OCI-LY7 (cell line): ENCODE results near the gene SLC30A7. TPM values are rescaled to one million over a fixed set of nuclear protein-coding genes. Genes with fewer than 3 reads are reported as not detected.
A peak's percentile ranks its signal among the peaks of the same experiment; 100 is the strongest.

ENCODE experiments used
- BruUV-seq: library from RNA; stranded (reverse); fragments of 400-500 nt; replicated peaks from 2 replicates; lab custom pipeline; 2021; lab: Mats Ljungman, UMichigan
- CTCF ChIA-PET: fragments of 300-600 bp; sonication (Branson Sonifier 250); formaldehyde crosslinking; loops from one replicate; lab custom pipeline; 2022; ENCODE audit warnings: antibody characterized with exemption; ENCODE audit not compliant: unreplicated experiment; lab: Charles Lee
- POLR2A ChIA-PET: fragments of 300-600 bp; sonication (Branson Sonifier 250); formaldehyde crosslinking; loops from one replicate; lab custom pipeline; 2022; ENCODE audit warnings: antibody characterized with exemption; lab: Charles Lee
- DNase-seq: peaks from one replicate; pipeline ENCODE4 v3.0.0-alpha.2; 2015; ENCODE audit warnings: low spot score
- H2AFZ ChIP-seq: fragments of 200-600 bp; sonication (generic), shearing (Covaris generic); 2 replicates; pipeline ENCODE4 v1.6.1; 2014; ENCODE audit warnings: mild to moderate bottlenecking, antibody characterized with exemption, low read length, moderate library complexity
- H3K27ac ChIP-seq: fragments of 200-600 bp; sonication (generic); 2 replicates; pipeline ENCODE4 v1.5.1; 2014; ENCODE audit warnings: mixed run types, low read depth, mild to moderate bottlenecking, moderate library complexity, low read length, inconsistent platforms; ENCODE audit not compliant: poor library complexity, severe bottlenecking
- H3K36me3 ChIP-seq: fragments of 200-600 bp; sonication (generic); 2 replicates; pipeline ENCODE4 v1.6.1; 2014; ENCODE audit warnings: mild to moderate bottlenecking, antibody characterized with exemption, low read length, moderate library complexity, mixed read lengths; ENCODE audit not compliant: insufficient read depth
- H3K4me1 ChIP-seq: fragments of 200-600 bp; sonication (generic); 2 replicates; pipeline ENCODE4 v1.5.1; 2014; ENCODE audit warnings: mild to moderate bottlenecking, low read length; ENCODE audit not compliant: insufficient read depth, poor library complexity, severe bottlenecking
- H3K4me2 ChIP-seq: fragments of 200-600 bp; sonication (generic); 2 replicates; pipeline ENCODE4 v1.6.1; 2014; ENCODE audit warnings: mild to moderate bottlenecking, low read length
- H3K4me3 ChIP-seq: fragments of 200-600 bp; sonication (generic); 2 replicates; pipeline ENCODE4 v1.5.1; 2014; ENCODE audit warnings: mild to moderate bottlenecking, low read depth, low read length; ENCODE audit not compliant: poor library complexity, severe bottlenecking
- H3K79me2 ChIP-seq: fragments of 200-600 bp; sonication (generic); 2 replicates; pipeline ENCODE4 v1.6.1; 2016; ENCODE audit warnings: low read depth, mild to moderate bottlenecking, low read length, moderate library complexity, mixed read lengths; ENCODE audit not compliant: insufficient read depth
- H3K9me2 ChIP-seq: fragments of 200-600 bp; sonication (generic); 2 replicates; pipeline ENCODE4 v1.6.1; 2016; ENCODE audit warnings: mild to moderate bottlenecking, low read length, mixed read lengths; ENCODE audit not compliant: insufficient read depth
- H3K9me3 ChIP-seq: fragments of 200-600 bp; sonication (generic); 2 replicates; pipeline ENCODE4 v1.6.1; 2014; ENCODE audit warnings: mild to moderate bottlenecking, mixed run types, low read length, mixed read lengths
- H4K20me1 ChIP-seq: fragments of 200-600 bp; sonication (generic); 2 replicates; pipeline ENCODE4 v1.6.1; 2014; ENCODE audit warnings: mild to moderate bottlenecking, antibody characterized with exemption, low read length, moderate library complexity, mixed read lengths; ENCODE audit not compliant: insufficient read depth
- EZH2phosphoT487 ChIP-seq: fragments of 200-600 bp; sonication (generic); IDR thresholded peaks from 2 replicates; pipeline ENCODE4 v1.6.1; 2018; ENCODE audit warnings: low read depth, borderline replicate concordance, mild to moderate bottlenecking, mixed run types, antibody characterized with exemption, low read length, moderate library complexity, mixed read lengths
- intact Hi-C: fragments of 100-400 bp; cut with micrococcal nuclease; formaldehyde crosslinking; loops from one replicate; pipeline ENCODE4 v1.10.0; 2022; ENCODE audit not compliant: unreplicated experiment
- total RNA-seq, 2 experiments: library from RNA; depleted of rRNA in 1 of 2; stranded (reverse); fragments of >200 nt in 1 of 2; shearing (Covaris generic) in 1 of 2; gene quantifications; 2 replicates each; pipeline ENCODE4 v1.2.3, GENCODE V29; 2014 to 2022
- TF ChIP-seq, protein P1 (sequence below): fragments of 200-600 bp; sonication (generic); conservative IDR thresholded peaks from 2 replicates; pipeline ENCODE4 v1.5.1; 2014; ENCODE audit warnings: mild to moderate bottlenecking, antibody characterized with exemption, low read length, moderate library complexity, mixed read lengths

Gene SLC30A7
- total RNA-seq, 2 experiments from 2014 or later: 8.6 to 15.3 TPM

- TF ChIP-seq, protein P1, sequence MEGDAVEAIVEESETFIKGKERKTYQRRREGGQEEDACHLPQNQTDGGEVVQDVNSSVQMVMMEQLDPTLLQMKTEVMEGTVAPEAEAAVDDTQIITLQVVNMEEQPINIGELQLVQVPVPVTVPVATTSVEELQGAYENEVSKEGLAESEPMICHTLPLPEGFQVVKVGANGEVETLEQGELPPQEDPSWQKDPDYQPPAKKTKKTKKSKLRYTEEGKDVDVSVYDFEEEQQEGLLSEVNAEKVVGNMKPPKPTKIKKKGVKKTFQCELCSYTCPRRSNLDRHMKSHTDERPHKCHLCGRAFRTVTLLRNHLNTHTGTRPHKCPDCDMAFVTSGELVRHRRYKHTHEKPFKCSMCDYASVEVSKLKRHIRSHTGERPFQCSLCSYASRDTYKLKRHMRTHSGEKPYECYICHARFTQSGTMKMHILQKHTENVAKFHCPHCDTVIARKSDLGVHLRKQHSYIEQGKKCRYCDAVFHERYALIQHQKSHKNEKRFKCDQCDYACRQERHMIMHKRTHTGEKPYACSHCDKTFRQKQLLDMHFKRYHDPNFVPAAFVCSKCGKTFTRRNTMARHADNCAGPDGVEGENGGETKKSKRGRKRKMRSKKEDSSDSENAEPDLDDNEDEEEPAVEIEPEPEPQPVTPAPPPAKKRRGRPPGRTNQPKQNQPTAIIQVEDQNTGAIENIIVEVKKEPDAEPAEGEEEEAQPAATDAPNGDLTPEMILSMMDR: peak; percentile 83
- no peak for TF ChIP-seq EZH2phosphoT487
- POLR2A ChIA-PET: no interaction called here
- Histone ChIP-seq H2AFZ (no peak overlapping the region), H3K9me2 (no peaks in the 10 kb centered on the region), H3K4me2 (no peak overlapping the region), H3K36me3 (no peaks in the 10 kb centered on the region), H3K4me3 (no peak overlapping the region), H4K20me1 (no peaks in the 10 kb centered on the region), H3K9me3 (no peaks in the 10 kb centered on the region), H3K27ac (no peak overlapping the region), H3K79me2 (no peaks in the 10 kb centered on the region), H3K4me1 (no peaks in the 10 kb centered on the region)
- intact Hi-C loops: loop anchor here (2.0 to 10.0 kb wide), 2 partner anchors 341 to 1057 kb away; no protein-coding TSS in a partner anchor
- DNase-seq: peak; percentile 42
- CTCF ChIA-PET: no interaction called here
- BruUV-seq: no TSS peak
Observed at GRCh38 chr1:100866041-100866900, 29.6 kb upstream of the SLC30A7 start.

- Histone ChIP-seq H3K79me2 (no peaks in the 10 kb centered on the region), H3K4me1 (no peaks in the 10 kb centered on the region), H4K20me1 (peaks cover 2% of the 10 kb centered on the region; the same call in 1 of the 2 replicates), H3K4me2 (no peak overlapping the region), H2AFZ (no peak overlapping the region), H3K4me3 (no peak overlapping the region), H3K27ac (no peak overlapping the region), H3K9me2 (no peaks in the 10 kb centered on the region), H3K9me3 (no peaks in the 10 kb centered on the region), H3K36me3 (no peaks in the 10 kb centered on the region)
- BruUV-seq: no TSS peak
- CTCF ChIA-PET: no interaction called here
- intact Hi-C loops: loop anchor here (2.0 to 10.0 kb wide), 2 partner anchors 342 to 1058 kb away; no protein-coding TSS in a partner anchor
- POLR2A ChIA-PET: no interaction called here
- no peak for TF ChIP-seq EZH2phosphoT487
- TF ChIP-seq, protein P1: no peak
- DNase-seq: no peak
Observed at GRCh38 chr1:100866901-100867206, 29.0 kb upstream of the SLC30A7 start.
